Ascending aorta (tissue), 2 donors: Measurements from ENCODE around the gene NKAIN2. TPM values are rescaled to one million over a fixed set of nuclear protein-coding genes. Genes with fewer than 3 reads are reported as not detected.

Source experiments
- DNase-seq, 2 donors: peaks; one replicate each; pipeline ENCODE4 v3.0.0-alpha.2; 2019; ENCODE audit warnings: low spot score in 2 of 2
- H3K27ac ChIP-seq, 2 donors: fragments of 200-600 bp; sonication (generic); one replicate each; pipeline ENCODE4 v1.5.1; 2016 to 2017; ENCODE audit warnings: mild to moderate bottlenecking in 1 of 2
- H3K27me3 ChIP-seq: fragments of 200-600 bp; sonication (generic); one replicate; pipeline ENCODE4 v1.5.1; 2017
- H3K36me3 ChIP-seq, 2 donors: fragments of 200-600 bp; sonication (generic); one replicate each; pipeline ENCODE4 v1.5.1; 2016
- H3K4me1 ChIP-seq, 2 donors: fragments of 200-600 bp; sonication (generic); one replicate each; pipeline ENCODE4 v1.5.1; 2016 to 2017; ENCODE audit warnings: mild to moderate bottlenecking in 1 of 2
- H3K4me3 ChIP-seq, 2 donors: fragments of 200-600 bp; sonication (generic); one replicate each; pipeline ENCODE4 v1.5.1; 2016 to 2017; ENCODE audit warnings: mild to moderate bottlenecking in 1 of 2
- H3K9me3 ChIP-seq, 2 donors: fragments of 200-600 bp; sonication (generic); one replicate each; pipeline ENCODE4 v1.5.1; 2016
- CTCF ChIP-seq, 3 experiments: fragments of 200-600 bp in 2 of 3; fragments of 450-650 bp in 1 of 3; sonication (generic) in 2 of 3; IDR thresholded peaks; one replicate each; pipeline ENCODE4 v1.5.1; 2016 to 2019; ENCODE audit warnings: antibody characterized with exemption in 3 of 3, mild to moderate bottlenecking in 1 of 3, moderate library complexity in 1 of 3
- intact Hi-C: fragments of 100-400 bp; cut with DNase I; formaldehyde crosslinking; loops from one replicate; pipeline ENCODE4 v1.15.1; 2023
- total RNA-seq: library from RNA; depleted of rRNA; stranded (reverse); fragments of >200 nt; gene quantifications from one replicate; pipeline ENCODE4 v1.1.0, GENCODE V29; 2016

NKAIN2 gene
- total RNA-seq, 1 donor from 2014 or later = 0.11 TPM

- Histone ChIP-seq H3K9me3 (no peaks in the 10 kb centered on the region), H3K36me3 (no peaks in the 10 kb centered on the region), H3K27me3 (no peaks in the 10 kb centered on the region), H3K4me1 (no peaks in the 10 kb centered on the region), H3K4me3 (no peak overlapping the region), H3K27ac (no peak overlapping the region)
- intact Hi-C loops = no loop called here
- TF ChIP-seq CTCF (IDR thresholded peaks at IDR 0.05) = no peak
- DNase-seq = no peak
Measured at GRCh38 chr6:123994168-123994567, 190.5 kb downstream of the NKAIN2 start.

- Histone ChIP-seq H3K27ac (no peak overlapping the region), H3K36me3 (no peaks in the 10 kb centered on the region), H3K4me3 (no peak overlapping the region), H3K4me1 (no peaks in the 10 kb centered on the region), H3K27me3 (no peaks in the 10 kb centered on the region), H3K9me3 (no peaks in the 10 kb centered on the region)
- intact Hi-C loops = no loop called here
- DNase-seq = no peak
- no peak for TF ChIP-seq CTCF (IDR thresholded peaks at IDR 0.05)
Measured at GRCh38 chr6:123994891-123995635, 191.4 kb downstream of the NKAIN2 start.

GRCh38 chr6:123997223-123997622, 193.6 kb downstream of the NKAIN2 start:
- H3K4me1 ChIP-seq = no peaks in the 10 kb centered on the region
- no peak for DNase-seq
- no peaks in the 10 kb centered on the region for H3K9me3 ChIP-seq
- no peak overlapping the region for H3K27ac ChIP-seq
- no peak for TF ChIP-seq CTCF (IDR thresholded peaks at IDR 0.05)
- H3K36me3 ChIP-seq = no peaks in the 10 kb centered on the region
- intact Hi-C loops = no loop called here
- H3K4me3 ChIP-seq = no peak overlapping the region
- H3K27me3 ChIP-seq = no peaks in the 10 kb centered on the region

- no peaks in the 10 kb centered on the region for H3K9me3 ChIP-seq
- no peak for TF ChIP-seq CTCF (IDR thresholded peaks at IDR 0.05)
- no peaks in the 10 kb centered on the region for H3K4me1 ChIP-seq
- no peaks in the 10 kb centered on the region for H3K36me3 ChIP-seq
- intact Hi-C loops = no loop called here
- H3K4me3 ChIP-seq = no peak overlapping the region
- no peak for DNase-seq
- H3K27ac ChIP-seq = no peak overlapping the region
- H3K27me3 ChIP-seq = no peaks in the 10 kb centered on the region
Measured at GRCh38 chr6:124002377-124003081, 198.9 kb downstream of the NKAIN2 start.

GRCh38 chr6:124007266-124007665, 203.6 kb downstream of the NKAIN2 start:
- H3K27ac ChIP-seq = no peak overlapping the region
- H3K27me3 ChIP-seq = no peaks in the 10 kb centered on the region
- H3K4me1 ChIP-seq = no peaks in the 10 kb centered on the region
- no peaks in the 10 kb centered on the region for H3K9me3 ChIP-seq
- DNase-seq = no peak
- no peaks in the 10 kb centered on the region for H3K36me3 ChIP-seq
- no peak for TF ChIP-seq CTCF (IDR thresholded peaks at IDR 0.05)
- intact Hi-C loops = no loop called here
- H3K4me3 ChIP-seq = no peak overlapping the region
